GM18951 (cell line): Measurements from ENCODE around the gene SMAD4.
"Not testable (repeated sequence)": the region's sequence is repeated elsewhere in the genome, so short reads cannot be mapped to it uniquely, and the experiment has no call there.

ENCODE experiments used
- POLR2A ChIP-seq: IDR thresholded peaks from 4 replicates; pipeline ENCODE4 v1.6.1; 2011; ENCODE audit warnings: mild to moderate bottlenecking; ENCODE audit not compliant: insufficient read length, insufficient read depth; ENCODE audit errors: extremely low read depth
- in situ Hi-C: fragments of 300-500 bp; cut with MboI; formaldehyde crosslinking; loops from one replicate; pipeline ENCODE4 v1.12.0; 2022; ENCODE audit warnings: low sequenced_read_pairs, mixed read lengths, inconsistent platforms; ENCODE audit not compliant: unreplicated experiment

SMAD4 gene

GRCh38 chr18:51091270-51091669, 61.3 kb downstream of the SMAD4 start:
- TF ChIP-seq POLR2A: no peak

DNA sequence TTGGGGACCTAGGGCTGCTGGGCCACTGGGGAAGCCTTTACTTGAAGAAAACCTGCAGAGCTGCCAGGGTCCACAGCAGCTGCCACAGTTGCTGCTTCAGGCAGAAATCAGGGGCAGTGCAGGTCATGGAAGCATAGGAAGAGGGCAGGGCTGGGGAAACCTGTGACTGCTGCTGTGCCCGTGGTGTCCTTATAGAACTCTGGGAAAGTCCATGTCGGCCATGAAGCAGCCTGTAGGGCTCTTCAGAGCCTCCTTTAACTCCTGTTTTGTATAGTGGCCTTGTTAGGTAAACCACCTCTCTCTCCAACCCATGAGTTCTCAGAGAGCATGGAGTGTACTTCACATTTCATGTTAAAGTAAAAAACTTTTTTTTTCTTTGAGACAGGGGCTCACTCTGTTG, 62.1 kb downstream of the SMAD4 start:
- no peak for TF ChIP-seq POLR2A
- in situ Hi-C loops: no loop called here

More at GRCh38 chr18:51091270-51091669, 61.3 kb downstream of the SMAD4 start:
- in situ Hi-C loops: no loop called here

GRCh38 chr18:51092967-51093366, 63.0 kb downstream of the SMAD4 start:
- in situ Hi-C loops: not testable (repeated sequence)

DNA sequence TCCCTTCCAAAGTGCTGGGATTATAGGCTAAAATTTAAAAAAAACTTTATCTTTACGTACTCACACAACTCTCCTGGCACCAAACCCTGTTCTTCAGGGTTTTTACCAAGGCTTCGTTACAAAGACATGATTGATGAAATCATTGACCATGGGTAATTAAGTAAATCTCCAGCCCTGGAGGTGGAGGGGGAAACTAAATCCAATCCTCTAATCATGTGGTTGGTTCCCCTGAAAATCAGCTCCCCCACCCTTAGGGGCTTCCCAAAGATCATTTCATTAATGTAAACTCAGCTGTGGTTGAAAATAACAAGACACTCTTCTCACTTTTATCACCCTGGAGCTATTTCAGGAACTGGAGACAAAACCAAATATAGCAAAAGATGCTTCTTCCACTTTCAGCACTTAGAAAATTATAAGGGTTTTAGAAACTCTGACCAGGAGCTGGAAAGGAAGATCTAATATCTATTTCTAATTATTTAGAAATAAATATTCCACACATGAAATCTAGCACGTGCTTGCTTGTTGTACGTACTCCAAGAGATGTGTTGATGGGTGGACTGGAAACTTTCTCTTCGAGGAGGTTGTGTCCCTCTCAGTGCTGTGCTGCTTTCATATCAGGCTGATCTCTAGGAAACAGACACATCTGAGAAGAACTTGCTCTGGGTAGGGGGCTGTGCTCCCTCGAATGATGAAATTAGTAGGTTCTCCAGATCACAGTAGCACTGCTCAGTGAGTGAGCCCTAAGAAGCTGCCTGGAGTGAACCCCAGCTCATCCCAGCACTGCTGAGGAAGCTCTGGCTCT, 67.2 kb downstream of the SMAD4 start:
- in situ Hi-C loops: no loop called here
- no peak for TF ChIP-seq POLR2A

DNA sequence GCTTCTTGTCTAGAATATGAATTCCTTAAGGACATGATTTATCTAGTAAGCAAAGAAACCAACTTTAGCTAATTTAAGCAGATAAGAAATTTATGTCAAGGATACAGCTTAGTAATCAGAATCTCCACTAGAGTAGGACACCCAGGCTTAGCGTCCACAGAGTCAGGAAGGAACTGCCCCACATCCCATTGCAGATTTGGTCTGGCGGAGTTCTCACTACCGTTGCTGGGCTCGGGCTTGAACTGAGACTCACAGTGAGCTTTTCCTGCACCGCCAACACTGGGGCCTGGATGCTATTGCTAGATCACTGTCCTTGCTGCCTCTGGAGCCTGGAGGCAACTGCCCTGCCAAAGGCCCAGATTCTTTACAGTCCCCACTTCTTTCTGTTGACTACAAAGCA, 68.1 kb downstream of the SMAD4 start:
- TF ChIP-seq POLR2A: no peak
- in situ Hi-C loops: no loop called here

DNA sequence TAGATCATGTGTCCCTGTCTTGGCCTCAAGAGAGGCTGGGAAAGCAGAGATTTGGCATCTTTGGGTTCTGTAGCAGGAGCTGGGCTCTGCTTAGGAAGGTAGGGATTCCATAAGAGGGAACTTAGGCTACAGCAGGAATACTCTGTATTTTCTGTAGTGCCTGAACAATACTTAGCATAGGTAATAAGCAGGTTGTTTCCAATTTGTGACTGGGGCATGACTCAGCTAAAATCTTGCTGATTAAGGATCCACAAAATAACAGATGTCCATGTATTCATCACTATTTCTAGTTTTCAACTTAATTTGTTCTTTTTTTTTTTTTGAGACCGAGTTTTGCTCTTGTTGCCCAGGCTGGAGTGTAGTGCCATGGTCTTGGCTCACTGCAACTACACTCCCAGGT, 68.5 kb downstream of the SMAD4 start:
- in situ Hi-C loops: no loop called here
- no peak for TF ChIP-seq POLR2A

DNA sequence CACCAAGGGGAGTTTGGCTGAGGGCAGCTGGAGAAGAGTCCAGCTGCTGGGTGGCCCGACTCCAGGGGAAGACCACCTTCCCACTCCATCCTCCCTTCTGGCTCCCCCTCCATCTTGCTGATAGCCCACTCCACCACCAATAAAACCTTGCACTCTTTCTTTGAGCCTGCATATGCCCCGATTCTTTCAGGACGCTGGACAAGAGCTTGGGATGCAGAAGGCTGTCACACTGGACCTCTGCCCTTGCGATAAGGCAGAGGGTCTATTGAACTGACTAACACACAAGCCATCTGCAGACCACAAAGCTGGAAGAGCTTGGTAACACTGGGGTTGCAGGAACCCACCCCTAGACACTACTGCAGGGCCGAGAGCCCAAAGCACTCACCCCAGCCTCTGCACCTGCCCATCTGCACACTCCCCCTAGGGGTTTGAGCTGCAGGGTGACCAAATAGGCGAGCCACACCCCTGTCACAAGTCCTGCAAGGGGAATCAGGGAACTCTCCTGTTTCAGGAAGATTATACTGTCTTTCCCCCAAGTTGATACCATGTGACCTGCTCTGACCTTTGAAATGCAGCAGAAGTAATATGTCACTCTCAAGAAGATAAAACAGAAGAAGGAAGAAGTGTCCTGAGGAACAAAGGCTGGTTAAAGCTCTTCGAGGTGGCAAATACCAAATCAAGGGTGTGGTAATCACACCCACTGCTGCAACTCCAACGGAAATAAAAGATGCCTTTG, 70.5 kb downstream of the SMAD4 start:
- in situ Hi-C loops: loop anchor here (25.0 kb wide), 2 partner anchors 287 to 512 kb away; no protein-coding TSS in a partner anchor
- no peak for TF ChIP-seq POLR2A

DNA sequence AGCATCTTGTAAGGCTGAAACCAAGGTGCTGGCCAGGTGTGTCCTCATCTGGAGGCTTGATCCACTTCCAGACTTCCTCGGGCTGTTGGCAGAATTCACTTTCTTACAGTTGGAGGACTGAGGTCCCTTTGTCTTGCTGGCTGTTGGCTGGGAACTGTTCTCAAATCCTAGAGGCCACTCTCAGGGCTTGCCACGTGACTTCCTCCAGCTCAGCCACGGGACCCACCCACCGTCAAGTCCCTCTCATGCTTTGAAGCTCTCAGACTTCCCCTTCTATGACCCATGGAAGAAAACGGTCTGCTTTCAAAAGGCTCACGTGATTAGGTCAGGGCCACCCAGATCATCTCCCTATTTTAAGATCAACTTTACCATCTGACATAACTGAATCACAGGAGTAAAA, 77.1 kb downstream of the SMAD4 start:
- in situ Hi-C loops: loop anchor here (25.0 kb wide), 2 partner anchors 280 to 505 kb away; no protein-coding TSS in a partner anchor
- TF ChIP-seq POLR2A: no peak

DNA sequence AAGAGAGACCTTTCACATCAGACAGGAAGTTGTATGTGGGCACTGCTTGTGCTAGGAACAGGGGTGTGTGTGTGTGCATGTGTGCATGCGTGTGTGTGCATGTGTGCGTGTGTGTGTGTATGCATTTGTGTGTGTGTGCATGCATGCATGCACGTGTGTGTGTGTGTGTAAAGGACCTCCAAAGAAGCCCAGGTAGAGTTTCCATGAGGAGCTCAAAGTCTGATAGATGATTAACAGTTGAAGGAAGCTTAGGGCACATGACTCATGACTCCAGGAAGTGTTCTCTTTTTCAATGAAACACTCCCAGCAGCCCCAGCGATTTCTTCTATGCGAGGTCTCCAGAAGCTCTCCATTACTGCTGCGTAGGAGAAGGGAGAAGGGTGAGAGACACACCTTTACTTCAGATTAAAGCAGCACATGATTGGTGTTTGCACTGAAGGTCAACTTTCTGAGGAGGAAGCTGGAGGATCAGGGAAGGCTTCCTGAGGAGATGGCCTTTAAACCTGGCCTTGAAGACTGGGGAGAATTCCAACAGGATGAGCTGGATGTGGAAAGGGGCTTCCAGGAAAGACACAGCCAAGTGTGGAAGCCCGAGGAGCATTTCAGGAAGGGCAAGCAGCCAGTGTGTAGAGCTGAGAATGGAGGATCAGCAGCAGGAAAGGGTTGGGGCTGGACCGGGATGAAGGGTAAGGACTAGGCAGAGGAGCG, 77.7 kb downstream of the SMAD4 start:
- no peak for TF ChIP-seq POLR2A
- in situ Hi-C loops: loop anchor here (25.0 kb wide), 2 partner anchors 280 to 505 kb away; no protein-coding TSS in a partner anchor

DNA sequence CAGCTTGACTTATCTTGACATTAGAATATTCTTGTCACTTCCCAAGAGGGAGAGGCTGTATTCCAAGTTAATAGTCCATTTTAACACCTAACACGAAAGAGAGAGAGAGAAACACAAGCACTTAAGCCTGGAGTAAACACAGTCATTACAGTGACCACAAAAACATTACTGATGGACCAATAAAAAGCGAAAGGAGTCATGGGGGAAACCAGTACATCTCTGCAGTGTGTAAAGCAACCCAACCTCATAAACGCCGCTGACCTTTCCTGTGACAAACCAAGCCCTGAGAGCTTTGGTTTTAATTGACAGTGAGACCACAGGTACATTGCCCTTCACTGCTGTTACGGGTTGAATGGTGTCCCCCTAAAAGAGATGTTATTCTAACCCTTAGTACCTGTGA, 78.3 kb downstream of the SMAD4 start:
- TF ChIP-seq POLR2A: no peak
- in situ Hi-C loops: loop anchor here (25.0 kb wide), 2 partner anchors 279 to 504 kb away; no protein-coding TSS in a partner anchor

GRCh38 chr18:51110073-51110797, 80.2 kb downstream of the SMAD4 start:
- in situ Hi-C loops: loop anchor here (25.0 kb wide), 2 partner anchors 277 to 502 kb away; no protein-coding TSS in a partner anchor

GRCh38 chr18:51111633-51112355, 81.8 kb downstream of the SMAD4 start:
- in situ Hi-C loops: loop anchor here (25.0 kb wide), 2 partner anchors 276 to 501 kb away; no protein-coding TSS in a partner anchor

More at GRCh38 chr18:51110073-51110797, 80.2 kb downstream of the SMAD4 start:
- no peak for TF ChIP-seq POLR2A

GRCh38 chr18:51116996-51117395, 87.0 kb downstream of the SMAD4 start:
- in situ Hi-C loops: loop anchor here (25.0 kb wide), 2 partner anchors 270 to 495 kb away; no protein-coding TSS in a partner anchor

DNA sequence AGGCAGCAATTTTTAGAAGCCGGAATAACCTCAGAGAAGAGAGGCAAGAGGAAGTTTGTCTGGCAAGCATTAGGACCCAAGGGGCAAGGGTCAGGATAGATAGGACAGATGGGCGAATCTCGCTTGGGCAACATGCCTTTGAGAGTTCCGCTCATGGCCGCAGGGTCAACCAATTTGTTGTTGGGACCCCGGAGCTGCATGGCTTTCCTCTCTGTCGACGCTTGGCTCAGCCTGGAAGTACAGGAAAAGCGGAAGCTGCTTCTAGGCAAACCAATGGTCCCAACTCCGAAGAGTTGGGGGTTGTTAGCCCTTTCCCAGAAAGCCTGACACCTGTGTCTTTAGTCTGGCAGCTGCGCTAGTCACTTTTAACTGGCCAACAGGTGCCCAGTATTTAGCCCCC, 89.5 kb downstream of the SMAD4 start:
- in situ Hi-C loops: loop anchor here (25.0 kb wide), 2 partner anchors 268 to 493 kb away; no protein-coding TSS in a partner anchor

- in situ Hi-C loops: loop anchor here (25.0 kb wide), 2 partner anchors 267 to 492 kb away; no protein-coding TSS in a partner anchor
Observed at GRCh38 chr18:51119976-51120375, 90.0 kb downstream of the SMAD4 start.
